ENCODE data around the gene ZNF175.
A peak's percentile ranks its signal among the peaks of the same experiment; 100 is the strongest.

ZNF175 gene

DNA sequence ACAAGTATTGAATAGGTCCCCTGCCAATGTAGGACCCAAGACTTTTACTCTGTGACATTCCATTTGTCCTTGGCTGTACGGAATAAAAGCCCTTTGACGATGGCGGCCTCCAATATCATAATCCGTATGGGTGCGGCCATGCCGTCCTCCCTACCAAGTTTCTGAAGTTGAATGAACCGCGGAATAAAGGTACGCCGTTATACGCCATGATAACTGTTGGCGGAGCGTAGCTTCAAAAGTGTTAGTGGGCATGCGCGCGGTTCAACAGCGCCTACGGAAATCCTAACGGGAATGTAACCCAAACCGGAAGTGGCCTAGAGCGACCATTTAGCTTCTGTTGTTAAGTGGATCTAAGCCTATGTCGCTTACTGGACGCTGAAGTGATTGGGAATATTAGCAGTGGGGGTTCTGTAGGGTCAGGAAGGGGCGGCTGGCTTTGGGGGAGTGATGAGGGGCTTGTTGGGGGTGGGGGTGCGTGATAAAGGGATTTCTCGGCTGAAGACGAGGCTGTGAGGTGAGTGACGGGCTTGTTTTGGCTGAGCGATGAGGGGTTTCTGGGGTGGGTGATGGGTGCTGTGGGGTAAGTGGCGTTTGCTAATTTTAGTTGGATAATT, at the start of gene ZNF175:
Gene ZNF175, plus strand, starts transcription at position 322 of the 614 bp plus-strand sequence. CDS start 2,047 bp downstream, outside the sequence.
- peak; percentile 96 for DNase-seq (ENCODE audit: low read depth)
- TF ChIP-seq, protein P1, sequence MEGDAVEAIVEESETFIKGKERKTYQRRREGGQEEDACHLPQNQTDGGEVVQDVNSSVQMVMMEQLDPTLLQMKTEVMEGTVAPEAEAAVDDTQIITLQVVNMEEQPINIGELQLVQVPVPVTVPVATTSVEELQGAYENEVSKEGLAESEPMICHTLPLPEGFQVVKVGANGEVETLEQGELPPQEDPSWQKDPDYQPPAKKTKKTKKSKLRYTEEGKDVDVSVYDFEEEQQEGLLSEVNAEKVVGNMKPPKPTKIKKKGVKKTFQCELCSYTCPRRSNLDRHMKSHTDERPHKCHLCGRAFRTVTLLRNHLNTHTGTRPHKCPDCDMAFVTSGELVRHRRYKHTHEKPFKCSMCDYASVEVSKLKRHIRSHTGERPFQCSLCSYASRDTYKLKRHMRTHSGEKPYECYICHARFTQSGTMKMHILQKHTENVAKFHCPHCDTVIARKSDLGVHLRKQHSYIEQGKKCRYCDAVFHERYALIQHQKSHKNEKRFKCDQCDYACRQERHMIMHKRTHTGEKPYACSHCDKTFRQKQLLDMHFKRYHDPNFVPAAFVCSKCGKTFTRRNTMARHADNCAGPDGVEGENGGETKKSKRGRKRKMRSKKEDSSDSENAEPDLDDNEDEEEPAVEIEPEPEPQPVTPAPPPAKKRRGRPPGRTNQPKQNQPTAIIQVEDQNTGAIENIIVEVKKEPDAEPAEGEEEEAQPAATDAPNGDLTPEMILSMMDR (conservative IDR thresholded peaks at IDR 0.05; ENCODE audit: low read length), result no peak
- H3K4me3 ChIP-seq (ENCODE audit: low read length), result peak within 1 kb of the TSS; percentile 83

GRCh38 chr19:51521357-51521756, 49.7 kb upstream of the ZNF175 start:
- TF ChIP-seq, protein P1 (conservative IDR thresholded peaks at IDR 0.05; ENCODE audit: low read length), result no peak
- no peak overlapping the region for H3K4me3 ChIP-seq (ENCODE audit: low read length)
- DNase-seq (ENCODE audit: low read depth), result no peak

GRCh38 chr19:51521781-51522180, 49.3 kb upstream of the ZNF175 start:
- DNase-seq (ENCODE audit: low read depth), result no peak
- H3K4me3 ChIP-seq (ENCODE audit: low read length), result no peak overlapping the region
- TF ChIP-seq, protein P1 (conservative IDR thresholded peaks at IDR 0.05; ENCODE audit: low read length), result no peak

GRCh38 chr19:51524666-51525264, 46.3 kb upstream of the ZNF175 start:
- DNase-seq (ENCODE audit: low read depth), result no peak

DNA sequence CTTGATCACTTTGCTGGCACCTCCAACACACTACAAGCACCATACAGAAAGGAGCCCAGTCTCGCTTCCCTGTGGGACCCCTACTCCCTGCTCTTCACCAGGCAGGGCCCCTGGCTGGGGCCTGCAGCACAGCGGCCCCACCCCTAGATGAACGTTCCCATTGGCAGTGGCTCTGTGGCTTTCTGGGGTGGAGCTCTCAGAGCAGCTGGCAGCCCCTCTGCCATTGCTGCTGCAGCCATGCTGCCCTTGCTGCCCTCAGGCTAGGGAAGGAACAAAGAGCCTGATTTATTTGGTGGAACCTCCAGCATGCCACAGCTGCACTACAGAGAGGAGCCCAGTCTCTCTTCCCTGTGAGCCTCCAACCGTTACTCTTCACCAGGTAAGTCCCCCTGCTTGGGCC, 45.4 kb upstream of the ZNF175 start:
- TF ChIP-seq, protein P1 (conservative IDR thresholded peaks at IDR 0.05; ENCODE audit: low read length), result no peak
- DNase-seq (ENCODE audit: low read depth), result no peak
- H3K4me3 ChIP-seq (ENCODE audit: low read length), result no peak overlapping the region

More at GRCh38 chr19:51524666-51525264, 46.3 kb upstream of the ZNF175 start:
- TF ChIP-seq, protein P1 (conservative IDR thresholded peaks at IDR 0.05; ENCODE audit: low read length), result no peak
- no peak overlapping the region for H3K4me3 ChIP-seq (ENCODE audit: low read length)

- H3K4me3 ChIP-seq (ENCODE audit: low read length), result no peak overlapping the region
- no peak for DNase-seq (ENCODE audit: low read depth)
- TF ChIP-seq, protein P1 (conservative IDR thresholded peaks at IDR 0.05; ENCODE audit: low read length), result no peak
Observed at GRCh38 chr19:51529301-51529700, 41.8 kb upstream of the ZNF175 start.

DNA sequence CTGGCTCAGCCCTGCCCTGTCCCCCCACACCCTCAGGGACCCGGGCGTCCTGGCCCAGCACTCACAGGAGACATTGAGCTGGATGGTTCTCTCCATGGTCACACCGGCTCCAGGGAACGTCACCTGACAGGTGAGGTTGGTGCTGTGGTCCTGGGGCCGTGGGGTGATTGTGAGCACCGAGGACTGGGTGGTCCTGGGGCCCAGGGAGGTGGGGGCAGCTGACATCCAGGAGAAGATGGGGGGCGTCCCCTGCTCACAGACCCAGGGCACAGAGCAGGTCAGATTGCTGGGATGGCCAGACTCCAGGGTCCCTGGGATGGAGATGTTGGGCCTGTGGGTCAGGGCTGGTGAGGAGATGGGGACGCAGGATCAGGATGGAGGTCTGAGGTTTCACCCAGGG, 40.5 kb upstream of the ZNF175 start:
- TF ChIP-seq, protein P1 (conservative IDR thresholded peaks at IDR 0.05; ENCODE audit: low read length), result no peak
- no peak for DNase-seq (ENCODE audit: low read depth)
- H3K4me3 ChIP-seq (ENCODE audit: low read length), result no peak overlapping the region

Measured in AG10803 (cell line).